HG03558 (cell line): ENCODE data around the gene NUP93.
A peak's percentile ranks its signal among the peaks of the same experiment; 100 is the strongest.

ENCODE experiments used
- ATAC-seq: cut with Tn5 transposase; IDR thresholded peaks from one replicate; pipeline ENCODE4 v1.9.1; 2021; ENCODE audit warnings: moderate number of reproducible peaks; ENCODE audit not compliant: unreplicated experiment; ENCODE audit errors: extremely low read depth

The NUP93 gene

GRCh38 chr16:56729735-56730662 is at the start of gene NUP93:
NUP93 (plus strand) TSS chr16:56730129; CDS start chr16:56748248, 18,119 bp downstream.
- ATAC-seq, result peak; percentile 41

- peak; percentile 90 for ATAC-seq
Measured at GRCh38 chr16:56681939-56682702, 47.8 kb upstream of the NUP93 start, which contains the start of gene MT1X. MT1X (plus strand) TSS chr16:56682470; CDS start chr16:56682541, 71 bp downstream.

- no peak for ATAC-seq
Measured at GRCh38 chr16:56682703-56683397, 47.1 kb upstream of the NUP93 start.

GRCh38 chr16:56683424-56684172 is 46.3 kb upstream of the NUP93 start:
- no peak for ATAC-seq

GRCh38 chr16:56684256-56684925 is 45.5 kb upstream of the NUP93 start:
- no peak for ATAC-seq

- ATAC-seq, result no peak
Measured at GRCh38 chr16:56684926-56685590, 44.9 kb upstream of the NUP93 start.

GRCh38 chr16:56686758-56687157 is 43.2 kb upstream of the NUP93 start:
- ATAC-seq, result no peak

GRCh38 chr16:56688762-56689161 is 41.2 kb upstream of the NUP93 start:
- ATAC-seq, result no peak

- ATAC-seq, result no peak
Measured at GRCh38 chr16:56689171-56689570, 40.8 kb upstream of the NUP93 start.

- no peak for ATAC-seq
Measured at GRCh38 chr16:56690420-56691122, 39.4 kb upstream of the NUP93 start.

- ATAC-seq, result no peak
Measured at GRCh38 chr16:56691885-56692284, 38.0 kb upstream of the NUP93 start.

- ATAC-seq, result no peak
Measured at GRCh38 chr16:56695246-56695645, 34.7 kb upstream of the NUP93 start.

- ATAC-seq, result no peak
Measured at GRCh38 chr16:56697456-56698155, 32.3 kb upstream of the NUP93 start.

GRCh38 chr16:56700195-56700594 is 29.7 kb upstream of the NUP93 start:
- ATAC-seq, result no peak

- no peak for ATAC-seq
Measured at GRCh38 chr16:56700631-56701030, 29.3 kb upstream of the NUP93 start.

GRCh38 chr16:56701534-56701933 is 28.4 kb upstream of the NUP93 start:
- no peak for ATAC-seq

- ATAC-seq, result no peak
Measured at GRCh38 chr16:56702836-56703235, 27.1 kb upstream of the NUP93 start.
